Lower leg skin (tissue), 4 donors: ENCODE measurements around the gene HS6ST2. TPM values are rescaled to one million over a fixed set of nuclear protein-coding genes. Genes with fewer than 3 reads are reported as not detected.
"Not testable (repeated sequence)": the region's sequence is repeated elsewhere in the genome, so short reads cannot be mapped to it uniquely, and the experiment has no call there.

Source experiments
- DNase-seq, 2 donors: peaks; one replicate each; pipeline ENCODE4 v3.0.0-alpha.2; 2019; ENCODE audit warnings: low spot score in 2 of 2
- H3K4me3 ChIP-seq: fragments of 200-600 bp; sonication (generic); 2 replicates; pipeline ENCODE4 v1.5.1; 2017; ENCODE audit warnings: mild to moderate bottlenecking, low read depth; ENCODE audit not compliant: poor library complexity, severe bottlenecking
- POLR2A ChIP-seq, 2 donors: fragments of 450-650 bp; IDR thresholded peaks; one replicate each; pipeline ENCODE4 v1.6.1; 2016 to 2017; ENCODE audit warnings: antibody characterized with exemption in 2 of 2, mild to moderate bottlenecking in 1 of 2, moderate library complexity in 1 of 2
- WGBS, 2 donors: methylation state at CpG; one replicate each; pipeline ENCODE4 v1.1.5; 2018; 5-methylcytosine and 5-hydroxymethylcytosine counted together
- intact Hi-C: fragments of 100-400 bp; cut with DNase I; formaldehyde crosslinking; loops from one replicate; pipeline ENCODE4 v1.15.0; 2023; ENCODE audit warnings: low total_unique reads
- total RNA-seq, 4 donors: library from RNA; depleted of rRNA; stranded (reverse); fragments of >200 nt; gene quantifications; one replicate each; pipeline ENCODE4 v1.1.0, GENCODE V29; 2016
- TF ChIP-seq, protein P1 (sequence below), 3 donors: fragments of 450-650 bp; IDR thresholded peaks; one replicate each; pipeline ENCODE4 v1.5.1; 2016; ENCODE audit warnings: antibody characterized with exemption in 3 of 3, mild to moderate bottlenecking in 3 of 3, moderate library complexity in 2 of 3

HS6ST2 gene
- total RNA-seq, 4 donors from 2014 or later = 0.17 to 0.29 TPM; not detected in 2

DNA sequence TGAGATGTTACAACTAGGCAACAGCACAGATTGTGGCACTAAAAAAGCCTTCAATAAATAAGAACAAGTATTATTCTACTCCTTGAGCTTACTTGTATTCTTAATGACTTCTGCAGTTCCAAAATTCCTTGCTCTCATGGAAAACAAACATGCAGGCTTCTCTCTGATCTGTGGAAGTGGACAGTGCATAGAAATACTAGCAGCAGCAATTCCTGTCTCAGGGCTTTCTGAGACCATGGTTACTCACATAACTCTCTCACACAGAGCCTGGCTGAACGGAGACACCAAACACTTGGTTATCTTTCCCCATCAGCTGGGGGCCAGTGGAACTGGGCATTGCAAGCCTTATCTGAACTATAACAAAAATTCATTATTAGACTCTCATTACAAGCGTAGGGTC is 32.4 kb upstream of the HS6ST2 start:
- no peak for DNase-seq
- intact Hi-C loops = no loop called here
- WGBS, 2 donors = 73 to 100% methylated on average over 2 of the region's 2 CpGs
- TF ChIP-seq POLR2A (IDR thresholded peaks at IDR 0.05) = no peak
- TF ChIP-seq, protein P1, sequence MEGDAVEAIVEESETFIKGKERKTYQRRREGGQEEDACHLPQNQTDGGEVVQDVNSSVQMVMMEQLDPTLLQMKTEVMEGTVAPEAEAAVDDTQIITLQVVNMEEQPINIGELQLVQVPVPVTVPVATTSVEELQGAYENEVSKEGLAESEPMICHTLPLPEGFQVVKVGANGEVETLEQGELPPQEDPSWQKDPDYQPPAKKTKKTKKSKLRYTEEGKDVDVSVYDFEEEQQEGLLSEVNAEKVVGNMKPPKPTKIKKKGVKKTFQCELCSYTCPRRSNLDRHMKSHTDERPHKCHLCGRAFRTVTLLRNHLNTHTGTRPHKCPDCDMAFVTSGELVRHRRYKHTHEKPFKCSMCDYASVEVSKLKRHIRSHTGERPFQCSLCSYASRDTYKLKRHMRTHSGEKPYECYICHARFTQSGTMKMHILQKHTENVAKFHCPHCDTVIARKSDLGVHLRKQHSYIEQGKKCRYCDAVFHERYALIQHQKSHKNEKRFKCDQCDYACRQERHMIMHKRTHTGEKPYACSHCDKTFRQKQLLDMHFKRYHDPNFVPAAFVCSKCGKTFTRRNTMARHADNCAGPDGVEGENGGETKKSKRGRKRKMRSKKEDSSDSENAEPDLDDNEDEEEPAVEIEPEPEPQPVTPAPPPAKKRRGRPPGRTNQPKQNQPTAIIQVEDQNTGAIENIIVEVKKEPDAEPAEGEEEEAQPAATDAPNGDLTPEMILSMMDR (IDR thresholded peaks at IDR 0.05) = no peak
- no peak overlapping the region for H3K4me3 ChIP-seq

DNA sequence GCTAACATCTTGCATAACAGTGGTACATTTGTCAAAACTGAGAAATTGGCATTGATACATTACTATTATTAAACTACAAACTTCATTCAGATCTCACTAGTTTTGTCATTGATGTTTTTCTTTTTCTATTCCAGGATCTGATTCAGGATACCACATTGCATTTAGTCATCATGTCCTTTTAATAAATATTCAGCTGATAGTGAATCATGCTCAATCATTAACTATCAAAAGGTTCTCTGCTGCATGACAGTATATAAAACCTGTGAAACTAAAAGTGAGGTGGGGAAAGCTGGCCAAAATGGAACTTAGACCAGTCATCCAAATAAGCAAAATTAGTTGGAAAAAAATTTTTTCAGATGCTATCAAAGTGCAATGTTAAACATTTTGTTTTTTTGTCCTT is 28.1 kb upstream of the HS6ST2 start:
- TF ChIP-seq POLR2A (IDR thresholded peaks at IDR 0.05) = no peak
- TF ChIP-seq, protein P1 (IDR thresholded peaks at IDR 0.05) = no peak
- no peak for DNase-seq
- H3K4me3 ChIP-seq = no peak overlapping the region
- intact Hi-C loops = no loop called here

DNA sequence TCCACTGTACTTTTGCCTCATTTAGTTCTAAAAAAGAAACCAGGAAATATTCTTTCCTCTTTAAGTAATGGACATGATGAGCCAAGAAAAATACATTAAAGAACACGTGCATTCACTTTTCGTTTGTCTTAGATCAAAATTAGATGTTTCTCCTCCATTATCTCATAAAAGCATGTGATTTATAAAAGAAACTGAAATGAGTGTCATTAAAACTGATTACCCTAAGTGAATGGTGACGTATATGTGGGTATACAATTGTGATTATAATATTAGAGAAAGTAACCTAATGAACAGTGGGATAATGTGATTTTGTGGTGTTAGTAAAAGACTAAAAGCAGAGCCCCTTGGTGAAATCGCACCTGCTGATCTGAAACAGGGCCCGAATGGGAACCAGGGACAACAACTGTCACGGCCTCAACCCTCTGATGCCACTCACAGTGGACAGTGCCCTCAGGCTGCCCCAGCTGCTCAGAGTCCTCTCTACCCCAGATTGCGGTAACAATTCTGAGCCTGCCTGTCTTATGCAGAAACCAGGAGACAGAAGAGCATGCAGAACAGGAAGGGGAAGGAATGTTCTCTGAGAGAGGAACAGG is 25.7 kb upstream of the HS6ST2 start:
- WGBS, 2 donors = 66 to 78% methylated on average over 7 of the region's 7 CpGs
- intact Hi-C loops = no loop called here
- TF ChIP-seq, protein P1 (IDR thresholded peaks at IDR 0.05) = no peak
- TF ChIP-seq POLR2A (IDR thresholded peaks at IDR 0.05) = no peak
- DNase-seq = peak in 1 of 2 donors; percentile 40
- H3K4me3 ChIP-seq = no peak overlapping the region

DNA sequence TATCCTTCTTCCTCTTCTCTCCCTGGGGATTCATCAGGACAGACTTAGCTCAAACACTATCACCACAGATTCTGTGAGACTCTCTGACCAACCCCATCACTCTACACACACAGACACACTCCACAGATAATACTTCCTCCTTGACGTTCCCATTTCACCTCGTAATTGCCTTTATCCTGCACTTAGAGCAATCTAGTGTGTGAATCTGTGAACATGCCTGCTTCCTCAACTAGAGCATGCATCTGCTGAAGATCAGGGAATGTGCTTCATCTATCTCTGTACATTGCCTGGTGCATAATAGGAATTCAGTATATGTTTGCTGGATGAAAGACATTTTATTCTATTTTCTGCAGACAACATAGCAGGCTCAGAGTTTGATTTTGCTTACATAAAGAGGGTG is 25.1 kb upstream of the HS6ST2 start:
- intact Hi-C loops = no loop called here
- WGBS, 2 donors = 31 to 38% methylated on average over 2 of the region's 2 CpGs
- TF ChIP-seq POLR2A (IDR thresholded peaks at IDR 0.05) = no peak
- TF ChIP-seq, protein P1 (IDR thresholded peaks at IDR 0.05) = no peak
- DNase-seq = no peak
- no peak overlapping the region for H3K4me3 ChIP-seq

DNA sequence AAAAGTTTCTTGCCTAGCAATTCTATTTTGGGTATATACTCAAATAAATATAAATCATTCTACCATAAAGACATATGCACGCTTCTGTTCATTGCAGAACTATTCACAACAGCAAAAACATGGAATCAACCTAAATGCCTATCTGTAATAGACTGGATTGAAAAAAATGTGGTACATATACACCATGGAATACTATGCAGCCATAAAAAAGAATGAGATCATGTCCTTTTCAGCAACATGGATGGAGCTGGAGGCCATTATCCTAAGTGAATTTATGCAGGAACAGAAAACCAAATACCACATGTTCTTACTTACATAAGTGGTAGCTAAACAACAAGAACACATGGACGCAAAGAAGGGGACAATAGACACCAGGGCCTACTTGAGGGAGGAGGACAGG is 21.6 kb upstream of the HS6ST2 start:
- 96% methylated on average over 2 of the region's 2 CpGs for WGBS, 2 donors
- intact Hi-C loops, DNase-seq, H3K4me3 ChIP-seq: not testable (repeated sequence)

DNA sequence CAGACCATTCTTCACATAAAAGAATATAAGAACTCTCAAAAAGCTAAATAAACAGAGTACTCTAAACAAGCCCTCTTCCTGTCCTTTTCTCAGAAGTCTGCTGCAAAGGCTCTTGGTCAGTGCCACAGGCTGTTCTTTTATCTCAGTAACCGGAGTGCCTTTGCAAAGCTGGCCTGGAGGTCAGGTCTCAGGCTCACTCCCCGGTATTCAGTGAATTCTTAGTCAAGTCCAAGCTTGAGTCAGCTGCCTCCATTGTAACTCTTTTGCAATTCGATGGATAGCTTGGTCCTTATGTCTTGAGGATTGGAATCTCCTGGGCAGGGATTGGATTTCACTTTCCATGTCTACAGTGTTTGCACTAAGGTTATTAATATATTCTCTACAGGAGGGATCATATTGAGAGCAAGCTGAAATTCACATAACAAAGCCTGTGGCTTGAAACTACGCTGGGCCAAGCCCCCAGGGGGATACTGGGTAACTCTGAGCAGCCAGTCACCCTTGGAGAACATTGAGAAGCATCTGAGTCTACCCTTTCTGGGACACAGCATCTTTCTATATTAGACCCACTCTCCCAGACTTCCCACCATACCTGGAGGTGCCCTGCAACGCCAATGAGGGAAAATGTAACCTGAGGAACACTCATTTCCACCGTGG is 10.0 kb upstream of the HS6ST2 start:
- no peak for DNase-seq
- no peak overlapping the region for H3K4me3 ChIP-seq
- TF ChIP-seq, protein P1 (IDR thresholded peaks at IDR 0.05) = no peak
- no peak for TF ChIP-seq POLR2A (IDR thresholded peaks at IDR 0.05)
- intact Hi-C loops = no loop called here
- 46 to 79% methylated on average over 4 to 6 of the region's 6 CpGs for WGBS, 2 donors
